HG03469 (cell line): ENCODE measurements around the gene HGS.
"Not testable (repeated sequence)": the region's sequence is repeated elsewhere in the genome, so short reads cannot be mapped to it uniquely, and the experiment has no call there.

Experiments used
- ATAC-seq: cut with Tn5 transposase; IDR thresholded peaks from one replicate; pipeline ENCODE4 v1.9.1; 2021; ENCODE audit warnings: mild to moderate bottlenecking, moderate library complexity, moderate number of reproducible peaks; ENCODE audit not compliant: unreplicated experiment

HGS gene

DNA sequence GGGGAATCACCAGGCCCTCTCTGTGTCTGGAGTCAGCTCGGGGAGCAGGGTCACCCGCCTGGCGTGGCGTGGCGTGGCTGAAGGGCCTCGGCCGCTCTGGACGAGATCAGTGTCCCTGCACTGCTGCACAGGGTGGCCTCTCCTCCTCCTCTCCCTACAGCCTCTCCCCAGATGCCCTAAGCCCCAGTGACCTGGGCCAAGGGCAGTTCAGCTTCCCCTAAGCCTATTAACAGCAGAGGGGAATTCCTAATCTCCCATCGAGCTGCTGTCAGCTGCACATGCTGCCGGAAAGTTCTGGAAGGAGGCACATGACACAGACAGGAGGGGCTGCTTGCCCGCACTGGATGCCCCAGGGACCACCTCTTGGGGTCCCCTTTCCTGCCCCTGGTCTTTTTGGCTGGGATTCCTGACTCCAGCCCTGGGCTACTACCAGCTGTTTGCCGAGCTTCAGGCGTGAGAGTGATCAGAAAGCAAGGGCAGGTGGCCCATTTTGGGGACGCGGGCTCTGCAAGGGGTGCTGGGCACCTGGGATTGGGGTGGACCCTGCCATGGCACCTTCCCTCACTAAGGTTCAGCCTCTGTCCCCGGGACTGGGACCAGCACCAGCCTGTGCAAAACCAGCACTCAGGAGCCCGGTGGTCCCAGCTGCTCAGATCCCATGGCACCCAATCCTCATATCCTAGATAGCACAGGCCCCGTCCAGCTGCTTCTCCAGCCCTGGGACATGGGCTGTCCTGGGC, 28.3 kb upstream of the HGS start:
- ATAC-seq, result no peak

DNA sequence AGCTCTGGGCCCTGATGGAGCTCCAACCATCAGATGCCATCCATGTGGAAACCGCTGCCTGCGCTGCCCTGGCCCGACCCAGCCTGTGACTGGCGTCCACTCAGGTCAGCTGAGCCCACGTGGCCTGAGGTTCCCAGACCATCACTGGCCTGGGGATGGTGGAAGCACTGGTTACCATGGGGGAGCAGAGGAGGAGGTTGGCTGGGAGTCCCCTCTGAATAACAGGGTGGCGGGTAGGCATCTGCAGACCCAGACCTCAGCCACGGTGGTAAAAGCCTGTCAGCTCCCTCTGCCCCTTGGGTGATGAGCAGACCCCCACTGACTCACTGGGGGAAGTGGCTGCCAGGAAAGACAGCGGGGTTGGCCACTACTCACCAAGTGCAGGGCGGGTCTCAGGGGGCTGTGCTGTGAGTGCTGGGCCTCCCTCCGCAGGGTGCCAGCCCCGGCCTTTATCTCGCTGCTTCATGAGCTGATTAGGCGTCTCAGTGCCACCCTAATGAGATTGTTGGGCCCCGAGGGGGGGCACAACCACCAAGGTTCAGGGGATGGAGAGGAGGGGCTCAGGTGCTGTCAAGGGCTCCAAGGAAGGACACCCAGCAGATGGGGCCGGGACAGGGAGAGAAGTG, 27.6 kb upstream of the HGS start, which contains the start of gene PDE6G:
Gene PDE6G, minus strand, starts transcription at position 425 of the 626 bp plus-strand sequence. CDS start 3,237 bp downstream, outside the sequence.
- no peak for ATAC-seq

DNA sequence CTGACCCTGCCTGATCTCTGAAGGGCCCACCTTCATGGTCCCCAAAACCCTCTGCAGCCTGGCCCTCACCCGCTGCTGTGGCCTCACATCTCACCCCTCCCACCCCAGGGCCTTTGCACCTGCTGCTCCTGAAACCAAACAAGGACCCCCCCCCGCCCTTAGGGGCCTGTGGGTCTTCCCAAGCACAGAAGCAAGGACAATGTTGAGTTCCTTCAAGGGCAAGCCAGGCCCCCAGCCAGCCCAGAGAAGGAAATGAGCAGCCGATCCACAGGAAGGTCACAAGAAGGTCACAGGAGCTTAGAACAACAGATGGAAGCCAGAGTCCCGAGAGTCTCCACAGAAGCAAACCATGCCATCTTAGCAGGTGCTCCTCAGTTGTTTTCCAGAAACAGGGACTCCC, 27.0 kb upstream of the HGS start:
- ATAC-seq, result no peak

DNA sequence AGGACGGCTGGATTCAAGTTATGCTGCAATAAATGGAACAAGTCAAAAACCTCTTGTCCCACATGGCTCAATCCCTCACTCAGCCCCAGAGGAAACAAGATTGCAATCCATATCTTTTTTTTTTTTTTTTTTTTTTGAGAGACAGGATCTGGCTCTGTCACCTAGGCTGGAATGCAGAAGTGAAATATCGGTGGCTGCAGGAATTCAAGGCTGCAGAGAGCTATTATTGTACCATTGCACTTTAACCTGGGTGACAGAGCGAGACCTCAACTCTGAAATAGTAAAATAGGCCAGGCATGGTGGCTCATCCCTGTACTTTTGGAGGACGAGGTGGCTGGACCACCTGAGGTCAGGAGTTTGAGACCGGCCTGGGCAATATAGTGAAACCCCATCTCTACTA, 24.8 kb upstream of the HGS start:
- ATAC-seq, result no peak

DNA sequence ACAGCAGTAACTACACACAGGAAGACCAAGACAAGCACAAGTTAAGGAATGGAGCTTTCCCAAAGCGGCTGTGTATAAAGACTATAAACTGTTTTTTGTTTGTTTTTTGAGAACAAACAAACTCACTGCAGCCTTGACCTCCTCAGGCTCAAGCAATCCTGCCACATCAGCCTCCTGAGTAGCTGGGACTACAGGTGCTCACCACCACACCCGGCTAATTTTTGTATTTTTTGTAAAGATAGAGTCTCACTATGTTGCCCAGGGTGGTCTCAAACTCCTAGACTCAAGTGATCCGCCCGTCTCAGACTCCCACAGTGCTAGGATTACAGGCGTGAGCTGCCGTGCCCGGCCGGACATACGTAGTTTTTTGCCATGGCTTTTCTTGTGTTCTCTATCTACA, 23.4 kb upstream of the HGS start:
- ATAC-seq, result no peak

DNA sequence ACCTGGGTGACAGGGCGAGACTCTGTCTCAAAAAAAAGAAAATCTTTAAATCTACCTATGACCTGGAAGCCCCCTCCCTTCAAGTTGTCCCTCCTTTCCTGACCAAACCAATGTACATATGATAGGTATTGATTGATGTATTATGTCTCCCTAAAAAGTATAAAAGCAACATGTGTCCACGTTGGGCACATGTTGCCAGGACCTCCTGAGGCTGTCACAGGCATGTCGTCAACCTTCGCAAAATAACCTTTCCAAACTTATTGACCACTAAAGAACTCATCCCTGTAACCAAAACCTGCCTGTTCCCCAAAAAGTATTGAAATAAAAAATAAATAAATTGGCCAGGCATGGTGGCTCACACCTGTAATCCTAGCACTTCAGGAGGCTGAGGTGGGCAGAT, 21.8 kb upstream of the HGS start:
- ATAC-seq, result no peak

DNA sequence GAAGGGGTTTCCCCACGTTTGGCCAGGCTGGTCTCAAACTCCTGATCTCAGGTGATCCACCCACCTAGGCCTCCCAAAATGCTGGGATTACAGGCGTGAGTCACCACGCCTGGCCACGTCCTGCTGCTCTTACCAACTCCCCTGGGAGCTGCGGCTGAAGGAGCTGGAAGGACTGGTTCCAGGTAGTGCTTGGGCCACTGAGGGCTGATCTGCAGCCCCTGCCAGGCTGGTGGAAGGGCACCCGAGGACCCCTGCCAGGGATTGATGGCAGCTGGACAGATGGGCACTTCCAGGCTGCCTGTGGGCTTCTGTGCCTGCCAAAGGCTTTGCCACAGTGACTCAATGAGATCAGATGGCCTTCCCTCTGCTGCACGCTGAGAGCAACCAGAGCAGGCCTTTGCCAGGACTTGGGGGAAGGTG, 19.8 kb upstream of the HGS start:
- no peak for ATAC-seq

DNA sequence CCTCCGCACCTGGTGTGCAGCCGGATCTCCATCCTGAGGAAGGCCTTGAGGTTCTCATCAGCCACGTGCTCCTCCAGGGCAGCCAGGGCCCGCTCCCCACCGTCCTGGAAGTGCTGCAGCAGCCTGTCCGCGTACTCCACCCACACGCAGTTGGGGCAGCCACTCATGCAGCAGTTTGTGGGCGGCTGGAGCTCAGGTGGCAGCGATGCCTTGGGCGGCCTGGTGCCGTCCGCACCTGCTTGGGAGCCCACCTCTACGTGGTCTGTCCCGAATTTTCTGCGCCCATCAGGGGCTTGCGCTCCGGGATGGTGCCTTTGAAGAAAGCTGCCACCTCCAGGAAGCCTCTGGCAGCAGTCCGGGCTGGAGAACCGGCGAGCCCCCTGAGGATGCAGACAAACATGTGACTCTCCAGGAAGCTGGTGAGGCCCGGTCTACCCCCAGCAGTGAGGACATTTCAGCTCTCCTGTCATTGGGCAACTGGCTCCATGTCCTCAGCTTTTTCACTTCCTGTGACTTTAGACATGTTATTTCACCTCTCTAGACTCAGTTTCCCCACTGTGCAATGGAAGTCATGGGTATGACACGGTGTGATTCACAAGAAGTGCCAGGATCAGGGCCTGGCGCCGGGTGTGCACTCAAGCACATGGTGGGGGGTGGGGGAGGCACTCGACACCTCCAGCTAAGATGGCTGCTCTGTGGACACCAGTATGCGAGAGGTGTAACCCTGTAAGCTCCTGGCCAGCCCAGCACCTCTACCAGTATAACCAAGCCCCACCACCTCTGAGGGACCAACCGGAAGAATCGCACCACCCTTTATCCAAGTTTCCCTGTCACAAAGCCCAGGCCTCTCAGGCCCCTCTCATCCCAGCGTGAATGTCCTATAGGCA, 18.4 kb upstream of the HGS start:
- ATAC-seq, result no peak

DNA sequence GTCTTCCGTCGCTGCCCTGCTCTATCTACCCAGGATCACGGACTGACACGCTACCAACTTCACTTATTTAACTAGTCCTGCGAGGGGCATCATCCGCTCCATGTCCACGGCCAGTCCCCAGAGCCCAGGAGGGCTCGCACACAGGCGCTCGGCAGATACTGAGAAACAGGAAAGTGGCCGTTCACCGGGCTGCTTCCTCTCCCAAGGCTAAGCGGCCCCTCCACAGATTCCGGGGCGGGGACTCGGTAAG, 17.8 kb upstream of the HGS start:
- ATAC-seq, result no peak

DNA sequence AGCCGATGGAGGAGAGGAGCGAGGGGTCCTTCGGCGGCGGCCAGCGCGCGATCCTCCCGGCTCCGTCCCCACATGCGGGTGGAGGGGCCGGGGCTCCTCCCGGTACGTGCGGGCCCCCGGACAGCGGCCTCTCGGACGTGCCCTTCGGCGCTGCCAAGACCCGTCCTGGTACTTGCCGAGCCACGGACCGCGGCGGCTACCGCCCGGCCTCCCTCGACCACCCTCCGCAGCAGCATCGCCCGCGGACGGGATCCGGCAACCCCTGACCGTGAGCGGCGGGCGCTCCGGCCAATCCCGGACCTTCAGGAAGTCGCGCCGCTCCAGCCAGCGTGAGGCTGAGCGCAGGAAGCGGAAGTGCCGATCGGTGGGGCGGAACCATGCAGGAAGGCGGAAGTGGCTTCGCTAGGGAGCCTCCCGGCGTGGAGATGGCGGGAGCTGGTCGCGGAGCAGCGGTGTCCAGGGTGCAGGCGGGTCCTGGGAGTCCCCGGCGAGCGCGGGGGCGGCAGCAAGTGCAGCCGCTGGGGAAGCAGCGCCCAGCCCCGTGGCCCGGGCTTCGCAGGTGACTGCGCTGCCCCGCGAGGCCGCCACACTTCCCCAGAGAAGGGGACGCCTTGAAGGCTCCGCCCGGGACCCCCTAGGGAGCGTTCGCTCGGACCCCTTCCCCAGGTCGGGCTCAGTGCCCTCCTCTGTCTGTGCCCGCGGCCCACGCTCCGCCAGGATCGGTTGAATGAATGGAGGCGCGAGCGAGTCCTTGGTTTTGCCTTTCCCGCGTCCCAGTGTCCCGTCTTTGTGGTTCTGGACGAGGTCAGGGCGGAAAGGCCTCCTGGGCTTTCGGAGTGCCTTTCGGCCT, 17.2 kb upstream of the HGS start, which contains the start of the genes CCDC137 and OXLD1:
Gene CCDC137, plus strand, starts transcription at position 396 of the 850 bp plus-strand sequence. Its CDS starts 30 bp downstream, at position 426.
Gene OXLD1, minus strand, starts transcription at position 264 of the 850 bp plus-strand sequence. Its CDS starts 28 bp downstream, at position 236.
- peak; percentile 85 for ATAC-seq

DNA sequence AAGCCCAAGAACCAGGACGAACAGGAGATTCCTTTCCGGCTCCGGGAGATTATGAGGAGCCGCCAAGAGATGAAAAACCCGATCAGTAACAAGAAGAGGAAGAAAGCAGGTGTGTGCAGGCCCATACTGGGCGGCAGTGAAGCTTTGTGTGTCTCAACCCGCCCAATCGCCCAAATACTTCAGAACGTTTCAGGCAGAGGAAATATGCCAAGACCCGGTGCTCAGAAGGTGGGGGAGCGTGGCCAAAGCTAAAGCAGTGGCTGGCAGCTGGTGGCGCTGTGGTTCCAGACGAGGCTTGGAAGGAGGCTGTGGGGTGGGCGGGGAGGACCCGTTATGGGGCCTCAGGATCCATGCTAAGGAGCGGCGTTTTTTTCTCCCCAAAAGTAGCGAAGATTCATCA, 16.1 kb upstream of the HGS start:
- ATAC-seq, result no peak

DNA sequence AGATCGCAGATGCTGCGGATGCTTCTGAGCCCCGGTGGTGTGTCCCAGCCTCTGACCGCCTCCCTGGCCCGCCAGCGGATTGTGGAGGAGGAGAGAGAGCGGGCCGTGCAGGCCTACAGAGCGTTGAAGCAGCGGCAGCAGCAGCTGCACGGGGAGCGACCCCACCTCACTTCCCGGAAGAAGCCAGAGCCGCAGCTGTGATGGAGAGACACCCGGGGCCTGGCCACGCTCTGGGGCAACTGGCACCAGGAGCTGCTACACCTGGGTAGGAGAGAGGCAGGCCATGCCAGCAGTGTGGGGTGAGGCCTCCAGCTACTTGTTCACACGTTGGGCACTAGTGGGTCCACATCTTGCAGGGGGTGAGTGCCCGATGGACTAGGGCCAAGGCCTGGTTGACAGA, 11.3 kb upstream of the HGS start:
- no peak for ATAC-seq

DNA sequence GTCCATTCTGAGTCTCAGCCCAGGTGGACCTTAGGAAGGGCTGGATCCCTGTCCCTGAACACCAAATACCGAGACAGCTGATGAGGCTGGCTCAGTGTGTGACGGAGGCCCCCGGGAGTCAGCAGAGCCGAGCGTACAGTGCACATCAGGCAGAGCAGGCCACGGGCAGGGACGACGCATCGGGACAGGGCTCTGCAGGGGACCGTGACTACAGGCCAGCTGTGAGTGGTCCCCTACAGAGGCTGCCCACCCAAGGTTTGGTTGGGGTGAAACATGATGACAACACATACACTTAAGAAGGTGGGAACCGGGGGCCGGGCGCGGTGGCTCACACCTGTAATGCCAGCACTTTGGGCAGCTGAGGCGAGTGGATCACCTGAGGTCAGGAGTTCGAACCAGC, 10.9 kb upstream of the HGS start:
- ATAC-seq, result no peak

DNA sequence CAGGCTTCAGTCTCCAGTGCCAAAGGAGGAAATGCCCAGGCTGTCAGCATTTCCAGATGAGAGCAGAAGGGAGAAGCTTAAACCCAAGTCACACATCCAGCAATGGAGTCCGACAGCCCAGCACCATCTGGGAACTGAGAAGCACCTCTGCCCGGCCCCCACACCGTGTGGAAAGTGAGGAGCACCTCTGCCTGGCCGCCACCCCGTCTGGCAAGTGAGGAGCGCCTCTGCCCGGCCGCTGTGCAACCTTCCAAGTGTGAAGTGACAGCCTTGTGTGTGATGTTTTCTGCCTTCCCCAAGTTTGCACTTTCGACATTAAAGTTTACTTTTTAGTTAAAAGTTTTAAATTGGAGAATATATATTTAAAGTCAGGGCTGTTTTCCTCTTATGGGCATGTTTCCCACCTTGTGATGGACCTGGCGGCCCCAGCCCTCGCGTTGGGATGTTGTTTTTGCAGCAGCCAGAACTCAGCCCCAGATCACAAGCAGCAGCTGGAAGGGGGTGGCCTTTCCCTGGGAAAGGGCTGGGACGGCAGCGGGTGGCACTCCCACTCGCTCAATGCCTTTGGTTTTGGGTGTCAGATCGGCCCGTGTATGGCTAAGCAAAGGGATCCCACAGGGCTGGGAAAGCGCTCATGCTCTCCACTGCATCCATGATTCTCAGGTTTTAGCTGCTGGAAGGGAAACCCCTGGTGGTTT, 10.1 kb upstream of the HGS start:
- no peak for ATAC-seq

DNA sequence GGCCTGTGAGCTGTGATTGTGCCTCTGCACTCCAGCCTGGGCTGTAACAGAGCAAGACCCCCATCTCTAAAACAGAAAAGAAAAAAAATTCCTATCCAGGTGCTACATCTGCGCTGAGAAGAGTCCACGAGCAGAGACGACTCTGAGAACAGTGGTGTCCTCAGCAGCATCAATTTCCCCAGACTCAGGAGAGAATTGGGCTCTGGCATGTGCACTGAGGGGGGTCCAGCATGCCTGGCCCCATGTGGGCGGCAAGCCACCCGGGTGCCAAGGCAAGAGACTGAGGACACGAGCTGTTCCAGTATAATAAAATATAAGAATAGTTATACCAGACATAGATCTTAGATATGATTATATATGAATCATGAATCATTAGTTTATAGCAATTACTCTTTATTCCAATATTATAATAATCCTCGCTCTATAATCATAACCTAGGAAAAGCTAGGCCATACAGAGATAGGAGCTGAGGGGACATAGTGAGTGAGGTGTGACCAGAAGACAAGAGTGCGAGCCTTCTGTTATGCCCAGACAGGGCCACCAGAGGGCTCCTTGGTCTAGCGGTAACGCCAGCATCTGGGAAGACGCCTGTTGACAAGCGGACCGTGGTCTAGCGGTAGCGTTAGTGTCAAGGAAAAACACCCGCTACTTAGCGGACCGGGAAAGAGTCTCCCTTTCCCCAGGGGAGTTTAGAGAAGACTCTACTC, 8.1 kb upstream of the HGS start:
- ATAC-seq, result not testable (repeated sequence)

DNA sequence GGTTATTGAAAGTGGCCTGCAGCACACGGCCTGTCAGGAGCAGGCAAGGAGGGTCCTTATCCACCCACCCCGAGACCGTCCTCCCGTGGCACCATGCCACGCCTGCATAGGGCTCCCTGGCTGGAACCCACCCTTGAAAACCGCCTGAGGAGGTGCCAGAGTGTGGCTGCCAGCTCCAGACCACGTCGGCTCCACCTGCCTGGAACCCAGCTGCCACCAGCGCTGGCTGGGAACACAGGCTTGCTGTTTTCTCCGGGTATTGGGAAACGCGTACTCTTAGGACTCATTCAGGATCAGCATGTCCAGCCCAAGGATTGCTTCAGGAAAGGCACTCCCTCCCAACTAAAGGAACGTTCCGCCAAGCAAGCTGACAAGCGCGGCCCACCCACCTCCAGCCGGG, 6.9 kb upstream of the HGS start:
- ATAC-seq, result no peak

DNA sequence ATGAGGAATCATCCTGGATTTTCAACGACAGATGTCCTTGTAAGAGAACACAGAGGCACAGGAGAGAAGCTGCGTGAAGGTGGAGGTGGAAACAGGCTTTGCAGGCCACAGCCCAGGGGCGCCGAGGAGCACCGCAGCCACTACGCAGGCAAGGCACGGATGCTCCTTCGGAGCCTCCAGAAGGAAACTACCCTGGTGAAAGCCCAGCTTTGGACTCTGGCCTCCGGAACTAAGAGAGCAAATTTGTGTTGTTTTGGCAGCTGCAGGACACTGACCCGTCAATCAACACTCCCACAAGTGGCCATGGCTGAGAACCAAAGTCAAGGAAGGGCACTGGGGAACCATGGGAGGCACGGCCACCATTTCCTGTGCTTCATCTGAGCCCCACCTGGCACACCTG, 3.7 kb upstream of the HGS start:
- ATAC-seq, result no peak

DNA sequence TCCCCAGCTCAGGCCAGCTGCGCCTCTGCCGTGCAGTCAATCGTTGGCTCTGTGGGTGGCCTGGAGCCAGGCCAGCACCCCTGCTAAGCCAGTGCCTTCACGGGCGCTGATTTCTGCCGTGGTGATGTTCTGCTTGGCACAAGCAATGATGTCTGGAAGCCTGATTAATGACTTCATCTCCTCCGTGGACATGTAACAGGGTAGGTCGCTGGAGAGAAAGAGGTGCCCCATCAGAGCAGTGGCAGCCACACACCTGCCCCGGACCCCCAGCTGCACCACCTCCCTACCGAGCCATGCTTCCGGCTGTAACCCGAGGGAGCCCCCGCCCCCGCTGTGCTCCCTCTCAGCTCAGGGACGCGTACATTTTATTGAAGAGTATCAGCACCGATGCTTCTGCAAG, 2.1 kb upstream of the HGS start:
- no peak for ATAC-seq

DNA sequence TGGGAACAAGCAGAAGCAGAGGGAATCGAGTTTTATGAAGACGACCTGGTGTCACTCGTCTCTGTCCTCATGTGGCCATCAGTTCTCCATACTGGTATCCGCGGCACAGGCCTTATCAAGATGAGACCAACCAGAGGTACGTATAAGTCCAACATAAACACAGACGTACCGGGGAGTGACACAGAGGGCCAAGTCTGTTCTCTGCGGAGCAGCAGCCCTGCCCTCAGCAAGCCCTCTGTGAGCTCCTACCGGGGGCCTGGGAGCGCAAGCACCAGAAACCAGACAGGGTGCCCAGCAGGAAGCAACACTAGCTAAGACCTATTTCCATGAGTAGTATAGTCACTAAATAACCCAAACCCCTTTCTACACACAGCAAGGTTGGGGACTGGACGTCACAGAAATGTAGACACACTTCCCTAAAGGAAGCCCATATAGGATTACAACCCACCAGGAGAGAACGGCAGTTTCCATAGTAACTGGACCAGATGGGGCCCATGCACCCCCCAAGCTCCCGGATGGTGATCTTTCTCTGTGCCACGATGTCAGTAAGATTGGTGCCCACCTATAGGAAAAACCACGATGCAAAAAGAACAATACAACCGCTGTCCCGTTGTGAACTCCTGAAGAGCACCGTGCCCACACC, 1.1 kb upstream of the HGS start:
- ATAC-seq, result no peak
